ENCODE measurements around the gene MAP1LC3B. TPM values are rescaled to one million over a fixed set of nuclear protein-coding genes. Genes with fewer than 3 reads are reported as not detected.

Gene MAP1LC3B
- total RNA-seq, 2 donors from 2014 or later, result 18.5 to 22.8 TPM

DNA sequence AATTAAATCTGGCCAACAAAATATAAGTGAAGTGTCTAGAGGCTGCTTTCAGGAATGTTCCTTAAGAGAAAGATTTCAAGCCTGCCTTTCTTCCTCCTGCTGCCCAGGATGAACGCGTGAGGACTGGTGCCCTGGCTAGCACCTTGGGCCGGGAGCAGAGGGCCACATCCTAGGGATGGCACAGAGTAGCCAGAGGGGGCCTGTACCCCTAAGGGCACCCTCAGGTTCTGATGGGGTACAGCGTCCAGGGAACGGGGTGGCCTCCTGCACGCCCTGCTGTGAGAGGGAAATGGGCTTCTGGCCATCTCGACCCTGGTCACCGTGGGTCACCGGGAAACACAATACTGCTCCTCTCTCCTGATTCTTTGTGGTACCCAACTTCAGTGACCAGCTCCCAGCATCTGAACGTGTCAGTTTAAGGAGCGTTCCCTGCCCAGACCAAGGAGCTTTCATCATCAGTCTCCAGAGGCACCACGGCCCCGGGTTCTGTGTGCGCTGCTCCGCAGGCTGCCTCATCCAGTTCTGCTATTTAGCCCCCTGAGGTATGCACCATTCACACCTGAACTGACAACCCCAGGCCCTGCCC, 40.3 kb downstream of the MAP1LC3B start:
- H3K4me3 ChIP-seq, result no peak overlapping the region
- peaks cover 0 to 2% of the 10 kb centered on the region in 2 donors for H3K36me3 ChIP-seq (replicated peaks in 1 of 2; ENCODE audit: insufficient read depth in 1 of 2, low read depth in 2 of 2)
- DNase-seq, result no peak
- H3K27me3 ChIP-seq, result no peaks in the 10 kb centered on the region
- intact Hi-C loops (cut with DNase I), result no loop called here
- H3K27ac ChIP-seq, result no peak overlapping the region
- H3K4me1 ChIP-seq, result no peaks in the 10 kb centered on the region
- H3K9me3 ChIP-seq, result no peaks in the 10 kb centered on the region
- WGBS, 2 donors, result 90 to 94% methylated on average over 12 to 15 of the region's 15 CpGs
- no peak for ATAC-seq
- TF ChIP-seq, protein P1, sequence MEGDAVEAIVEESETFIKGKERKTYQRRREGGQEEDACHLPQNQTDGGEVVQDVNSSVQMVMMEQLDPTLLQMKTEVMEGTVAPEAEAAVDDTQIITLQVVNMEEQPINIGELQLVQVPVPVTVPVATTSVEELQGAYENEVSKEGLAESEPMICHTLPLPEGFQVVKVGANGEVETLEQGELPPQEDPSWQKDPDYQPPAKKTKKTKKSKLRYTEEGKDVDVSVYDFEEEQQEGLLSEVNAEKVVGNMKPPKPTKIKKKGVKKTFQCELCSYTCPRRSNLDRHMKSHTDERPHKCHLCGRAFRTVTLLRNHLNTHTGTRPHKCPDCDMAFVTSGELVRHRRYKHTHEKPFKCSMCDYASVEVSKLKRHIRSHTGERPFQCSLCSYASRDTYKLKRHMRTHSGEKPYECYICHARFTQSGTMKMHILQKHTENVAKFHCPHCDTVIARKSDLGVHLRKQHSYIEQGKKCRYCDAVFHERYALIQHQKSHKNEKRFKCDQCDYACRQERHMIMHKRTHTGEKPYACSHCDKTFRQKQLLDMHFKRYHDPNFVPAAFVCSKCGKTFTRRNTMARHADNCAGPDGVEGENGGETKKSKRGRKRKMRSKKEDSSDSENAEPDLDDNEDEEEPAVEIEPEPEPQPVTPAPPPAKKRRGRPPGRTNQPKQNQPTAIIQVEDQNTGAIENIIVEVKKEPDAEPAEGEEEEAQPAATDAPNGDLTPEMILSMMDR (IDR thresholded peaks at IDR 0.05), result no peak
- no peak for TF ChIP-seq POLR2A (IDR thresholded peaks at IDR 0.05)

DNA sequence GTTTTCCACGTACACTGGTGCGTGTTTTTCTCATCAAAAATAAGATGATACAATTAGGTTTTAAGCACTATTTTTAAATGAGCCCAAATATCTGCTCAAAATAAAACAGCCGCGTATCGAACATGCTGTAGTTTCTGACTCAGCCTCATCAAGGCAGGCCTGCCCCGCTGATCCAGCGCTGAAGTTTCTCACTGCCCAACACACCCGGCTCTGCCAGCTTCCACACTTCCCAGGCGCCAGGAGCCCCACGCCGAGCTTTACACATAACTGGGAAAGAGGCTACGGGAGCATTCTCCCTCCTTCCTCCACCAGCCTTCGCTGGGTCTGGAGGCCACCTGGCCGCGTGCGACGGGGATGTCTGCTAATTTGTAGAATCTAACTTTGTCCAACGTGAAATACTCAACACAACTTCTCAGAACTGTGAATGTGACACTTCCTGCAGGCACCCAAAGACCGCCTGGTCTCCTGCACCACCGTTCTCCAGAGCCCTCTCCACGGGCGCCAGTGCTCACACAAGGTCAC, 42.1 kb downstream of the MAP1LC3B start:
- Histone ChIP-seq H3K36me3 (replicated peaks in 1 of 2; ENCODE audit: insufficient read depth in 1 of 2, low read depth in 2 of 2) (peaks cover 0 to 2% of the 10 kb centered on the region in 2 donors), H3K4me1 (no peaks in the 10 kb centered on the region), H3K27me3 (no peaks in the 10 kb centered on the region), H3K27ac (no peak overlapping the region), H3K4me3 (no peak overlapping the region), H3K9me3 (no peaks in the 10 kb centered on the region)
- 94 to 95% methylated on average over 22 of the region's 22 CpGs for WGBS, 2 donors
- ATAC-seq (no peak), DNase-seq (no peak)
- no peak for TF ChIP-seq POLR2A (IDR thresholded peaks at IDR 0.05)
- TF ChIP-seq, protein P1 (IDR thresholded peaks at IDR 0.05), result no peak
- intact Hi-C loops (cut with DNase I), result no loop called here

DNA sequence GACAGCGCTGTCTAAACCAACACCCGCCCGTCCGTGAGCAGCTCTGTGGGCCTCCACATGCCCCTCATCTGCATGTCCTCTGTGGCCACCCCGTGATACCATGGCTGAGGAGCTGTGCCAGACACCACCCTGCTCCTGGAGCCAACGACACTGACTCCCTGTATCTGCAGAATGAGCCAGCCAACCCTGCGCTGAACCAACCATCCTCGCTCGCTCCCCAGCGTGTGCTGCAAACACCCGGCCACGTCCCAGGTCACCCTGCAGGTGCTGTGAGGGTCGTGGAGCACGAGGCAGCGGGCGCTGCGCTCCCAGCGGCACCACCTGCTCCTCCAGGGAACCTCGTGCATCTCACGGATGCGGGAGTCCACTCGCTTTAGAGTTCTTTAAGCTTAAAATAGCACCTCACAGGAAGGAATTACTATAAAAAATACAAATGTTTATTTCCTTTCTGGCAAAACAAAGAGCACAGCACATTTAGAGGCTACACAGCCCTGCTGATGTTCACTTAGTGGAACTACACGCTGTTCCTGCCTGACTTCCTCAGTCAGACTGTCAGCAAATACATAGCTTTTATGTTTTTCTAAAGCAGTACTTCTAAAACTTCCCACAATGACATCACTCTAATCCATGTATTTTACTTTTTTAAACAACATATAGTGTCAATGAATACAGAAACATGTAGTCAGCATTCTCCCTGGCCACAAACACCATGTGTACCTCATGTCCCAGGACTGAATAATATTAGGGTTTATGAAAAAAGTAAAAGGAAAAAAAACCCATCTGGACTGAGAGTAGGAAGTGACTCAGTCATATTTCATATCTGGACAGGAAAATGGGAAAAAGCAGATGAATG, 43.5 kb downstream of the MAP1LC3B start:
- ATAC-seq (peak; percentile 33), DNase-seq (peak in 1 of 4 donors; percentile 9)
- intact Hi-C loops (cut with DNase I), result no loop called here
- H3K9me3 ChIP-seq, result no peaks in the 10 kb centered on the region
- H3K27ac ChIP-seq, result peak overlapping the region in 2 of 4 donors; percentile 43 to 57
- TF ChIP-seq, protein P1 (IDR thresholded peaks at IDR 0.05), result no peak
- TF ChIP-seq POLR2A (IDR thresholded peaks at IDR 0.05), result no peak
- no peaks in the 10 kb centered on the region for H3K4me1 ChIP-seq
- 76 to 87% methylated on average over 13 to 23 of the region's 23 CpGs for WGBS, 2 donors
- peaks cover 0 to 2% of the 10 kb centered on the region in 2 donors for H3K36me3 ChIP-seq (replicated peaks in 1 of 2; ENCODE audit: insufficient read depth in 1 of 2, low read depth in 2 of 2)
- H3K27me3 ChIP-seq, result no peaks in the 10 kb centered on the region
- no peak overlapping the region for H3K4me3 ChIP-seq

DNA sequence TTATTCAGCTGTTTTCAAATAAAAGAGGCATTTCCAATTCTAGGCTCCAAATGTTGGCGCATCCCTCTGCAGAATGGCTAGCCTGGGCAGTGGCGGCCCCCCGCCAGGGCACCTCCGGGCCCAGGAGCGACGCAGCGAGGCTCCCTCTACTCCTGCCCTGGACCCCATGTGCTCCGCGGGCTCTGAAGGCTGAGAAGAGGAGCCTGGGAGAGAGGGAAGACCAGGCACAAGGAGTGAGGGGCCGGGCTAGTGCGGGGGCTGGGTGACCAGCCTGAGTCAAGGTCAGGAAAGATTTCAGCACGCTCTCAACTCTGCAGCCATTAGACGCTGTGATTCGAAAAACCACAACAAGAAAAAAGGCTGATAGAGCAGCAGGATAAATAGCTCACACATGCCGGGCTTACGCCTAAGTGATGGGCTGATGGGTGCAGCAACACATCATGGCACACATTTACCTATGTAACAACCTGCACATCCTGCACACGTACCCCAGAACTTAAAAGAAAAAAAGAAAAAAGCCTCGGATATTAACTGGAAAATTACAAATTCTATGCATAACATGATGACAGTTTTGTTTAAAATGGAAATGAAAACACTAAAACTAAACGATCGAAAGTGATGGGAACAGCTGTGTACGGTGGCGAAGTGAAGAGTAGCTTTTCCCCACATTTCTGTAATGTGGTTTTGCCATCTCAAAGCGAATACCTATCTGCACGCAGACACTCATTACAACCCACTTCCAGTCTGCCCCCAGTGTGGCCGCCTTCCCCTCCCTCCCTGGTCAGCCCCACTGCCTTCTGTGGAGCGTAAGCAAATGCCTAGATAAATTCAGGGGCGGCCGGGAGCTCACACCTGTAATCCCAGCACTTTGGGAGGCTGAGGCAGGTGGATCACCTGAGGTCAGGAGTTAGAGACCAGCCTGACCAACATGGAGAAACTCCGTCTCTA, 44.4 kb downstream of the MAP1LC3B start:
- Histone ChIP-seq H3K4me3 (no peak overlapping the region), H3K9me3 (no peaks in the 10 kb centered on the region), H3K27ac (peak overlapping the region in 2 of 4 donors; percentile 43 to 57), H3K4me1 (no peaks in the 10 kb centered on the region), H3K27me3 (no peaks in the 10 kb centered on the region), H3K36me3 (replicated peaks in 1 of 2; ENCODE audit: insufficient read depth in 1 of 2, low read depth in 2 of 2) (peaks cover 0 to 2% of the 10 kb centered on the region in 2 donors)
- DNase-seq (no peak), ATAC-seq (peak; percentile 10)
- TF ChIP-seq, protein P1 (IDR thresholded peaks at IDR 0.05), result no peak
- TF ChIP-seq POLR2A (IDR thresholded peaks at IDR 0.05), result no peak
- WGBS, 2 donors, result 82 to 83% methylated on average over 20 to 29 of the region's 29 CpGs
- intact Hi-C loops (cut with DNase I), result no loop called here
